ENCODE results near the gene PSRC1. TPM values are rescaled to one million over a fixed set of nuclear protein-coding genes. Genes with fewer than 3 reads are reported as not detected.
"Not testable (repeated sequence)": the region's sequence is repeated elsewhere in the genome, so short reads cannot be mapped to it uniquely, and the experiment has no call there.

Gene PSRC1
- total RNA-seq, 1 donor, result 0.73 TPM

DNA sequence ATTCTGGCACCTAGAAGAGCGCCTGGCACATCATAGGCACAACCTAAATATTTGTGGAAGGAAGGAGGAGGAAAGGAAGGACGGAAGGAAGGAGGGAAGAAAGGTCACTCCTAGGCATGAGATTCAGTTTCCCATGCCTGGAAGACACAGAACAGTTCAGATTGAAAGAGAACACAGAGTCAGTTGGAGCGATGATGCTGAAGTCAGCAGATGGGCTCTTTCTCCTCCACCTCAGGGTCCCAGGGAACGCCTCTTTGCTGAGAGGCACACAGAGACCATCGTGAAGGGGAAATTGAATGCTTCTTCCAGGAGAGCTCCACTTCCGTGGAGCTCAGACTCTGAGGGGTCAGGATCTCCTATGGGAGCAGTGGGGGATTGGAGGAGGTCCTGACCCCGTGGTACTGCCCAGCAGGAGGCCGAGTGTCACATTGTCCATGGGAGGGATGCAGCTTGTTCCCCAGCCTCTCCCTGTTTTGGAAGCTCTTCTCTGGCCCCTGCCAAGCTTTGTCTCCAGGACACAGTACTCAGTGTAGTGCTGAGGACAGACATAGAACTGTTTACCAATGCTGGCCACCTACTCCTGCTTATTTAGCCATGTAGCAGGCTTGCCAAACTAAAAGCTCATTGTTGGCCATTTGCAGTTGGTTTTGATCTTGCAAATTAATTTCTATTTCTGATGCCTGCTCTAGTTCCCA lies 21.4 kb upstream of the PSRC1 start:
- H3K9me3 ChIP-seq (ENCODE audit: low read depth, low read length), result no peaks in the 10 kb centered on the region
- H3K4me3 ChIP-seq (ENCODE audit: low read length), result no peak overlapping the region
- H3K27me3 ChIP-seq (ENCODE audit: insufficient read depth, low read length), result no peaks in the 10 kb centered on the region
- H3K4me1 ChIP-seq (ENCODE audit: insufficient read depth, low read length), result peaks cover 24% of the 10 kb centered on the region

GRCh38 chr1:109301874-109302273 lies 18.9 kb upstream of the PSRC1 start:
- Histone ChIP-seq H3K9me3 (ENCODE audit: low read depth, low read length) (no peaks in the 10 kb centered on the region), H3K4me1 (ENCODE audit: insufficient read depth, low read length) (peaks cover 15% of the 10 kb centered on the region), H3K27me3 (ENCODE audit: insufficient read depth, low read length) (no peaks in the 10 kb centered on the region), H3K4me3 (ENCODE audit: low read length) (no peak overlapping the region)

DNA sequence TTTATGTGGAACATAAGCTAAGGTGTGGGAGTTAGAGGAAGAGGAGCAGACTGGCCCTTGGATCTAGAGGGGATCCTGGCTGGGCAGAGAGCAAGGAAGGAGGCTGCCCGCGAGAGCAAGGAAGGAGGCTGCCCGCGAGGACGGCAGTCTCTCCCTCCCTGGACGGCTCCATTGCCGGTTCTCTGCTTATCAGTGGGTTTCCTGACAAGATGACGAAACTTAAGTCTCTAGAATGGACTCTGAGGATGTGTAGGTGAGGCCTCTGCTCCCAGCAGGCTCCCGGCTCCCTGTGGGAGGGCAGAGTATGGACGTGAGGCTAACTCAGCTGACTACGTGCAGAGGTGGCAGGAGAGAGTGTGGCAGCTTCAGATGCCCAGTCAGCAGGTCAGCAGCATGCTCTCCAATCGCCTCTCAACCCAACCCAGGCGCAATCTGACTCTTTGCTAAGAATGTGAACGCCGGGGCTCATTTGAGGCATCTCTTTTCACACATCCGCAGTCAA lies 17.8 kb upstream of the PSRC1 start:
- Histone ChIP-seq H3K9me3 (ENCODE audit: low read depth, low read length) (no peaks in the 10 kb centered on the region), H3K4me1 (ENCODE audit: insufficient read depth, low read length) (peaks cover 13% of the 10 kb centered on the region), H3K4me3 (ENCODE audit: low read length) (no peak overlapping the region), H3K27me3 (ENCODE audit: insufficient read depth, low read length) (no peaks in the 10 kb centered on the region)

DNA sequence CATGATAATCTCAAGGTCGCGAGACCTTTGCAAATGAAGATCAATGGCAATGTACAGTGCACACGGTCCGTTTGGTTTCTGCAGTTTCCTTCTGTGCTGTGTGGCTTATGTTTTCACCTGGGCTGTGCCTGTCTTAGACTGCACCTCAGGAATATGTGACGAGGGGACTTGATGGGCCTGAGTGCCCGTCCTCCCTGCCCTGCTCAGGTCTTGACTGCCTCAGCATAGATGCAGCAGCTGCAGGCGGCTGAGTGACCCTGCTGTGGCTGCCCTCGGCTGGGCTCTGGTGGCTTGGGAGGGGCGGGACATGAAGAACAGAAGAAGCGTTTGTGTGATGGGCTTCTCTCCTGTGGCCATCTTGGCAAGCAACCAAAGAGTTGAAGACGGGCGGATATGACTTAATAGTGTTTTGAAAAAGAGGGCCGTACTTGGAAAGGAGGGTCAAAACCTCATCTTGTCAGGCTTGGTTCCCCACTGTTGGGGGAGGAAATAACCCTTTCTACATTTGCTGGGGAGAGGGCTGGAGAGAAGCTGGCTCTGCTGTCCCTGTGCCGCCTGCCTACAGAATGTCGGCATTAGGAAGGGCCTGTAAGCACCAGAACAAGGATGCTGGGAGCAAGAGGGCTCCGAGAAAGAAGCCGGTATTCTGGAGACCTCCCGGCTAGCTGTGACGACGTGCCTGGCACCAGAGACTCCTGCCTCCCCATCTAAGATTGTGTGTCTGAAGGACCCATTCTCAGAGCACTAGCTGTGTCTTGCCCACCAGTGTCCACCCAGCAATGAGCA lies 16.8 kb upstream of the PSRC1 start:
- H3K4me1 ChIP-seq (ENCODE audit: insufficient read depth, low read length), result peaks cover 23% of the 10 kb centered on the region
- no peak overlapping the region for H3K4me3 ChIP-seq (ENCODE audit: low read length)
- H3K27me3 ChIP-seq (ENCODE audit: insufficient read depth, low read length), result no peaks in the 10 kb centered on the region
- H3K9me3 ChIP-seq (ENCODE audit: low read depth, low read length), result no peaks in the 10 kb centered on the region

DNA sequence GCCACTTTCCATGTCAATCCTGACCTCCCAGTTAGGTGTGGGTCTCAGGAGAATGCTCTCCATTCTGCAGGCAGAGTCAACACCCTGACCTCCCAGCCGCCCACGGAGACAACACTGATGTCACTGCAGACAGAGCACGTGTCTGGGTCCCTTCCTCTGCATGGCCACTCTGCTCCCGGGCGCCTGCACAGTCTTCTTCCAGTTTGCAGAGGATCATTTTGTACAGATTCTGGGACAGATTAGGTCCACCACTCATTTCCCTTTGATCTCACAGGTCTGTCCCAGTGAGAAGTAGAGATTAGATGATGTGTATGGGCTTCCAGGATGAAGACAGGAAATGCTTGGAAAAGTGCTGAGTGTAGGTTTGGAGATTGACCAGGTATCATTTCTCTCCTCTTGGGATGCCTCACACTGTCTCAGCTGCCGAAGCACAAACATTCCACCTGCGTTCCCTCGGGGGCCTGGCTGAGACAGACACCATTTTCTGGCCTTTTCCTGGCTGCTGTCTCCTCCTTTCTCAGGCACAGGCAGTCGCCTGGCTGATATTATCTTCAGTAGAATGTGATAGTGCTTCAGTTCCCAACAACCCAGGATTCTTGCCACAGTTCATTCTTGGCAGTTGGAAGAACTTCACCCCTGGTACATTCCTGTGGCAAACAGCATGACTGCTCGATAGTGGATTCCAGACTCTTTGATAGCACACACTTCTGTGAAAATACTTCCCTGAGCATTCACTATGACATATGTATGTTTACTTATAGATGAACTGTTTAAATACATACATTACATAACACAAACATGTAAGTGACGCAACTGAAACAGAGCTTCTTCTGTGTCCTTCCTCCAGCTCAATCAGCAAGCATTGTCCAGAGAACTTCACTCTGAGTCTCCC lies 16.0 kb upstream of the PSRC1 start:
- no peak overlapping the region for H3K4me3 ChIP-seq (ENCODE audit: low read length)
- peaks cover 31% of the 10 kb centered on the region for H3K4me1 ChIP-seq (ENCODE audit: insufficient read depth, low read length)
- no peaks in the 10 kb centered on the region for H3K9me3 ChIP-seq (ENCODE audit: low read depth, low read length)
- no peaks in the 10 kb centered on the region for H3K27me3 ChIP-seq (ENCODE audit: insufficient read depth, low read length)

DNA sequence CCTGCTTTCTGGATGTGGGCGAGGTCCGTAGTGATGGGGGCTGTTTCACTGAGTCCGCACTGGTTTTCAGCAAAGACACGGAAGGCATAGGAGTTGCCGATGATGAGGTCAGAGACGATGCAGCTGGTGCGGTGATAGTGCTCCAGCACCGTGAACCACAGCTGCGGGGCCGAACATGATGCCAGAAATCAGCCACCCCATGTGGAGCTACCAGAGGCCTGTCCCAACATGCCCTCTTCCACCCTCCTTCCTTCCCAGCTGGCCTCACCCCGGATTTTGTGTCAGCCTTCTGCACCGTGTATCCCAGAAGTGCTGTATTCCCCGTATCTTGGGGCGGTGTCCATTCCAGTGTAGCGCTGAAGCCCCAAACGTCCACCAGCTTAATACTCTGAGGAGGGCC lies 13.8 kb upstream of the PSRC1 start:
- peaks cover 34% of the 10 kb centered on the region for H3K4me1 ChIP-seq (ENCODE audit: insufficient read depth, low read length)
- H3K4me3 ChIP-seq (ENCODE audit: low read length), result no peak overlapping the region
- H3K27me3 ChIP-seq (ENCODE audit: insufficient read depth, low read length), result no peaks in the 10 kb centered on the region
- no peaks in the 10 kb centered on the region for H3K9me3 ChIP-seq (ENCODE audit: low read depth, low read length)

DNA sequence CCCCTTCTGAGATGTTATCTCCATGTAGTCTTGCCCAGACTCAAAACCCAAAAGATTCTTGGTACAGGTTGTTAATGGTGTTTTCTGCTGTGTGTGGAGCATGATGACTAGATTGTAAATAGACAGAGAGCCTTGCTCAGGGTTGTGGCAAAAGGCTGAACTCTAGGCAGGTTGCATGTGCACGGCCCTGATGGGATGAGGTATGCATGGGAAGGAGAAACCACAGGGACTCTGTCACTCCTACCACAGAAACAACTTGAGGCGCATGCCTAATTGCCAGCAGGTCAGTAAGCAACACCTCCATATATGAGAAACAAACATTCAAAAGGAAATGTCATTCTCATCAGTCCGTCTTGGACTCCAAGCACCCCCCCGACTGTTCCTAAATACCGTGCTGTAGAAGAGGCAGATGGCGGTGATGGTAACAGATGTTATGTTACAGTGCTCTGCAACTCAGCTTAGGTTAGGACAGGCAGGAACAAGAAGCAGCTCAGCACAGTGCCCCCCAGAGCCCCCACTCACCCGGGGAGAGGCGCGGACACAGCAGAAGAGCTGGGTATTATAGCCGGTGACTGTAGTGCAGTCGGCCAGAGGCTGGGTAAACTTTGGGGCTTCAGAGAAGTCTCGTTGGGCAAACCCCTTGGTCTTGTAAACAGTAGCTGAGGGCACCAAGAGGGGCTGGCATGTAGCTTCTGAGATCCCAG lies 12.9 kb upstream of the PSRC1 start:
- no peaks in the 10 kb centered on the region for H3K9me3 ChIP-seq (ENCODE audit: low read depth, low read length)
- H3K27me3 ChIP-seq (ENCODE audit: insufficient read depth, low read length), result no peaks in the 10 kb centered on the region
- no peak overlapping the region for H3K4me3 ChIP-seq (ENCODE audit: low read length)
- peaks cover 43% of the 10 kb centered on the region for H3K4me1 ChIP-seq (ENCODE audit: insufficient read depth, low read length)

DNA sequence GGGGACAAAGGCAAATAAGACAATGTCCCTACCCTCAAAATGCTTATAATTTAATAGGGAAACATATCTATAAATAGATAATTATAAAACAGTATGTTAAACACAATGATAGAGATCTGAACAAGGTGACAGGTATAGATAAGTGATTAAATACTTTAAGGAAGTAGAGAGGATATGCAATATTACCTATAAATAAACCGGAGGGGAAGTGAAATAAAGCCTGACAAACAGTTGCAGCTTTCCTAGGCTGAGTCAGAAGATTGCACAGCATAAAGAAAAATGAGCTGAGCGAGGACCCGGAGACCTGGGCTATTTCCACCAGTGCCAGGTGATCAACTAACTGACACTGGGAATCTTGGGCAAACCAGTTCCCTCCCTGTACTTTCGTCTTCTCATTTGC lies 11.5 kb upstream of the PSRC1 start:
- no peaks in the 10 kb centered on the region for H3K27me3 ChIP-seq (ENCODE audit: insufficient read depth, low read length)
- no peaks in the 10 kb centered on the region for H3K9me3 ChIP-seq (ENCODE audit: low read depth, low read length)
- peaks cover 43% of the 10 kb centered on the region for H3K4me1 ChIP-seq (ENCODE audit: insufficient read depth, low read length)
- no peak overlapping the region for H3K4me3 ChIP-seq (ENCODE audit: low read length)

GRCh38 chr1:109293026-109293425 lies 10.1 kb upstream of the PSRC1 start:
- Histone ChIP-seq H3K9me3 (ENCODE audit: low read depth, low read length) (no peaks in the 10 kb centered on the region), H3K4me3 (ENCODE audit: low read length) (no peak overlapping the region), H3K4me1 (ENCODE audit: insufficient read depth, low read length) (peaks cover 38% of the 10 kb centered on the region), H3K27me3 (ENCODE audit: insufficient read depth, low read length) (no peaks in the 10 kb centered on the region)

- Histone ChIP-seq H3K4me1 (ENCODE audit: insufficient read depth, low read length) (peaks cover 38% of the 10 kb centered on the region), H3K27me3 (ENCODE audit: insufficient read depth, low read length) (no peaks in the 10 kb centered on the region), H3K4me3 (ENCODE audit: low read length) (no peak overlapping the region), H3K9me3 (ENCODE audit: low read depth, low read length) (no peaks in the 10 kb centered on the region)
Measured at GRCh38 chr1:109292364-109292763, 9.4 kb upstream of the PSRC1 start.

DNA sequence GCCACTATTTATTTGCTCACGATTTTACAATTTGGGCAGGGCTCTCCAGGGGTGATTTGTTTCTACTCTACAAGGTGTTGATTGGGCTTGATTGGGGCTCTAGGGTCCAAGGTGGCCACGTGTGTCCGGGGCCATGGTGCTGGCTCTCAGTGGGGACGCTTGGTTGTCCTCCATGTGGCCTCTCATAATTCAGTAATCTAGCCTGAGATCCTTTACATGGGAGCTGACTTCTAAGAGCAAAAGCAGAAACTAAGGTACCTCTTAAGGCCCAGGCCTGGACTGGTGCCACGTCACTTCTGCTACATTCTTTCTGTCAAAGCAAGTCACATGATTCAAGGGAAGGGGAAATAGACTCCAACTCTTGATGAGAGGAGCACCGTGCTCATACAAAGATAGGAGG lies 8.1 kb upstream of the PSRC1 start:
- Histone ChIP-seq H3K4me3 (ENCODE audit: low read length) (no peak overlapping the region), H3K9me3 (ENCODE audit: low read depth, low read length) (no peaks in the 10 kb centered on the region), H3K4me1 (ENCODE audit: insufficient read depth, low read length) (peaks cover 38% of the 10 kb centered on the region), H3K27me3 (ENCODE audit: insufficient read depth, low read length) (no peaks in the 10 kb centered on the region)

DNA sequence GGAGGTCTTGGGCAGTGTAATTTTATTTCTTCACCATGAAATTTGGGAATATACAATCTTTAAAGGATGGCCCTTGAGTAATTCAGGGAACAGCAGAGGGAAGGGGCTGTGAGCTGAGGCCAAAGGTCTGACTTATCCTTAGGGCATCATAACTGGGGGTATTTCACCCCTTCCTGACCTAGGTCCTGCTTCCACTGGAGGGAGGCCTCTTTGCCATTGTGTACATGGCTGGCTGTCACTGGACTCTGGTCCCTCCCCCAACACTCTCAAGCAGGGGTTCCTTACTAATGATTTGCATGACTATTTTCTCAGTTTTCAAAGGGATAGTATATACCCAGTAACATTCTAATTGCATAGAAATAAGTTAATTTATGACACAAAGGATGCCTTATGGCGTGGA lies 7.2 kb upstream of the PSRC1 start:
- H3K9me3 ChIP-seq (ENCODE audit: low read depth, low read length), result no peaks in the 10 kb centered on the region
- H3K4me3 ChIP-seq (ENCODE audit: low read length), result no peak overlapping the region
- peaks cover 30% of the 10 kb centered on the region for H3K4me1 ChIP-seq (ENCODE audit: insufficient read depth, low read length)
- no peaks in the 10 kb centered on the region for H3K27me3 ChIP-seq (ENCODE audit: insufficient read depth, low read length)

GRCh38 chr1:109286762-109287161 lies 3.8 kb upstream of the PSRC1 start:
- not testable (repeated sequence) for H3K9me3 ChIP-seq (ENCODE audit: low read depth, low read length); H3K4me3 ChIP-seq (ENCODE audit: low read length); H3K27me3 ChIP-seq (ENCODE audit: insufficient read depth, low read length)
- peaks cover 37% of the 10 kb centered on the region for H3K4me1 ChIP-seq (ENCODE audit: insufficient read depth, low read length)

DNA sequence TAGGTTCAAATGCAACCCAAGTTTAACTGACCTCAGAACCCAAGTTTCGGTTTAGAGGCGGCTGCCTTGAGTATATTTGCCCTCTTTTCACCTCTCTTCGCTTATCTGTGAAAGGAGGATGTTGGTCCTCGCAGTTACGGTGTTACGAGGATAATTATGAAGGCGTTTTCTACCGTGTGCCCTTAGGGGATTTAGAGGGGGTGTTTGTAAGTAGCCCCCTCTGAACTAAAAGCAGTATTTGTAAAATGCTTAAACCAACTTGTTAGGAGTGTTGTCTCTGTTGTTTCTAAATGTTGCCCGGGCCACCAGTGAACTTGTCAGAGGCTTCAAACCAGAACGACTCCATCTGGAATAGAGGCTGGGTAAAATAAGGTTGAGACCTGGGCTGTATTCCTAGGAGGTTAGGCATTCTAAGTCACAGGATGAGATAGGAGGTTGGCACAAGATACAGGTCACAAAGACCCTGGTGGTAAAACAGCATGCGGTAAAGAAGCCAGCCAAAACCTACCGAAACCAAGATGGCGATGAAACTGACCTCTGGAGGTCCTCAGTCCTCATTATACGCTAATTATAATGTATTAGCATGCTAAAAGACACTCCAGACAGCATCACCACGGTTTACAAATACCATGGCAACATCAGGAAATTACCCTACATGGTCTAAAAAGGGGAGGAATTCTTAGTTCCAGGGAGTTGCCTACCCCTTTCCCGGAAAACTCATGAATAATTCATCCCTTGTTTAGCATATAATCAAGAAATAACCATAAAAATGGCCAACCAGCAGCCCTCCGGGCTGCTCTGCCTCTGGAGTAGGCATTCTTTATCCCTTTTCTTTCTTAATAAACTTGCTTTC lies 1.0 kb upstream of the PSRC1 start:
- H3K9me3 ChIP-seq (ENCODE audit: low read depth, low read length), result no peaks in the 10 kb centered on the region
- peak overlapping the region; percentile 72 for H3K4me3 ChIP-seq (ENCODE audit: low read length)
- H3K4me1 ChIP-seq (ENCODE audit: insufficient read depth, low read length), result peaks cover 37% of the 10 kb centered on the region
- no peaks in the 10 kb centered on the region for H3K27me3 ChIP-seq (ENCODE audit: insufficient read depth, low read length)

Measured in mononuclear cell (primary cell).